K562 (cell line): Measurements from ENCODE around the gene JUNB. TPM values are rescaled to one million over a fixed set of nuclear protein-coding genes. Genes with fewer than 3 reads are reported as not detected.

Source experiments
- DDX20 ChIP-seq: fragments of 450-650 bp; IDR thresholded peaks from 2 replicates; pipeline ENCODE4 v1.6.1; 2016; ENCODE audit warnings: missing genetic modification characterization, low read depth, mild to moderate bottlenecking, missing compliant biosample characterization, moderate library complexity
- DMBX1 ChIP-seq: fragments of 250-450 bp; sonication (Bioruptor Pico); IDR thresholded peaks from 2 replicates; pipeline ENCODE4 v1.8.0; 2022; ENCODE audit warnings: inconsistent platforms, mild to moderate bottlenecking, moderate library complexity, borderline replicate concordance
- FOXM1 ChIP-seq, 2 experiments: fragments of 450-650 bp in 1 of 2; sonication (generic) in 1 of 2; formaldehyde crosslinking in 1 of 2; IDR thresholded peaks; 2 replicates each; pipeline versions ENCODE4 v1.6.1 to v1.9.0; 2017 to 2022; ENCODE audit warnings: low read depth in 2 of 2, mild to moderate bottlenecking in 2 of 2, missing genetic modification reagents in 1 of 2, moderate library complexity in 1 of 2
- GATAD2A ChIP-seq: fragments of 450-650 bp; IDR thresholded peaks from 2 replicates; pipeline ENCODE4 v1.6.1; 2017
- HNRNPH1 ChIP-seq: fragments of 200-400 bp; formaldehyde crosslinking; optimal IDR thresholded peaks from 2 replicates; pipeline ENCODE3; 2017; ENCODE audit warnings: low read depth, mild to moderate bottlenecking, low read length, moderate library complexity
- PATZ1 ChIP-seq: fragments of 250-450 bp; sonication (Bioruptor Pico); IDR thresholded peaks from 2 replicates; pipeline ENCODE4 v1.5.0; 2020; ENCODE audit warnings: mild to moderate bottlenecking, borderline replicate concordance
- PPARD ChIP-seq: fragments of 250-450 bp; sonication (Bioruptor Pico); IDR thresholded peaks from 2 replicates; pipeline ENCODE4 v1.8.0; 2022; ENCODE audit warnings: inconsistent platforms, mild to moderate bottlenecking, moderate library complexity
- SPI1 ChIP-seq: IDR thresholded peaks from 2 replicates; pipeline ENCODE4 v1.6.1; 2011; ENCODE audit warnings: low read depth, low read length, control low read depth, borderline replicate concordance
- ZMIZ1 ChIP-seq, 2 experiments: fragments of 150-350 bp in 1 of 2; IDR thresholded peaks; 2 replicates each; pipeline ENCODE4 v1.6.1; 2012 to 2016; ENCODE audit warnings: low read depth in 2 of 2, low read length in 2 of 2, mild to moderate bottlenecking in 1 of 2, moderate library complexity in 1 of 2
- ZNF740 ChIP-seq, 3 experiments: fragments of 200-800 bp in 1 of 3; sonication (Bioruptor generic) in 1 of 3; sonication (generic) in 1 of 3; formaldehyde crosslinking in 1 of 3; IDR thresholded peaks; 2 replicates each; pipeline versions ENCODE4 v1.6.1 to v1.8.0; 2016 to 2022; ENCODE audit warnings: mild to moderate bottlenecking in 2 of 3, missing compliant biosample characterization in 2 of 3, missing genetic modification characterization in 2 of 3, missing genetic modification reagents in 1 of 3
- polyA plus RNA-seq, 8 experiments: library from polyadenylated mRNA; depleted of rRNA in 4 of 8; stranded (reverse) in 5 of 8; unstranded in 3 of 8; fragments of >200 nt; fragmentation: Nextera tagmentation in 2 of 8; fragmentation: Illumina TruSeq in 1 of 8; extraction: Ambion mirVana in 2 of 8; extraction: Trizol in 1 of 8; gene quantifications; 2 replicates each; pipeline versions ENCODE4 v1.2.1 to v1.2.3, GENCODE V29; 2011 to 2014; ENCODE audit warnings: inconsistent platforms in 1 of 8, missing spikeins in 1 of 8
- total RNA-seq, 7 experiments: library from RNA; depleted of rRNA in 6 of 7; stranded (reverse); fragments of >200 nt in 6 of 7; fragmentation: Illumina TruSeq in 2 of 7; extraction: Trizol in 2 of 7; gene quantifications; 2 replicates each; pipeline versions ENCODE4 v1.2.1 to v1.2.3, GENCODE V29; 2011 to 2021; ENCODE audit warnings: low replicate concordance in 1 of 7
- TF ChIP-seq, protein P1 (sequence below): sonication (generic); formaldehyde crosslinking; IDR thresholded peaks from 2 replicates; pipeline ENCODE4 v1.8.0; 2022; ENCODE audit warnings: missing genetic modification reagents, mild to moderate bottlenecking, borderline replicate concordance
- TF ChIP-seq, protein P2 (sequence below): fragments of 450-650 bp; IDR thresholded peaks from 2 replicates; pipeline ENCODE4 v1.6.1; 2017; ENCODE audit warnings: antibody characterized with exemption
- TF ChIP-seq, protein P3 (sequence below): fragments of 450-650 bp; formaldehyde crosslinking; IDR thresholded peaks from 2 replicates; pipeline ENCODE4 v1.4.0; 2020; ENCODE audit warnings: mild to moderate bottlenecking, moderate library complexity

The JUNB gene
- total and polyA plus RNA-seq, 9 of the 15 experiments (the other 6 are each of a cell fraction or from before 2014, with no cell fraction given), result 0.23 to 88.1 (median 13.1) TPM

DNA sequence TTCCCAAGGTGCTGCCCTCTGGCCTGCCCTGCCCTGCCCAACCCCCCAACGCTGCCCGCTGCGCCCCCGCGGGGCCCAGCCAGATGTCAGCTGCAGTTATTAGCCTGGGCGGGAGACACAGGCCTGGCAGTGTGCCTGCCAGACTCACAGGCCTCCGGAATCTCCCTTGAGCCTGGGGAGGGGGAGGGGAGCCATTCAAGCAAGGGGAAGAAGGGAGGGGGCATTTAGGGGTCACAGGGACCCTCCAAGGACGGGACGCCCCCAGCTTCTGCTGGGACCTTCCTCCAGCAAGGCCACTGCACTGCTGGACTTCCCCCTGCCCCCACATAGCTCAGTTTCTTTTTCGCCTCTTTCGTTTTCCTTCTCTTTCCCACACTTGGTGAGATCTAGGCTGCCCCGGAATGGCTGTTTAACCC is 2.6 kb upstream of the JUNB start (continued):
- TF ChIP-seq ZMIZ1 (IDR thresholded peaks at IDR 0.05; ENCODE audit: low read depth in 2 of 2, low read length in 2 of 2) (no peak), PATZ1 (no peak), GATAD2A (peak; percentile 86), DDX20 (no peak), HNRNPH1 (no peak), PPARD (no peak), SPI1 (no peak), ZNF740 (CRISPR knock-in tag; IDR thresholded peaks at IDR 0.05) (no peak), ZNF740 (tag; IDR thresholded peaks at IDR 0.05) (0 out of 4 replicates have a peak, but pooled peaks of 1 of the 2 experiments have one; percentile 6), FOXM1 (IDR thresholded peaks at IDR 0.05; ENCODE audit: low read depth) (no peak), FOXM1 (CRISPR knock-in tag; IDR thresholded peaks at IDR 0.05; ENCODE audit: low read depth) (no peak), DMBX1 (CRISPR knock-in tag) (no peak)
- TF ChIP-seq, protein P1, sequence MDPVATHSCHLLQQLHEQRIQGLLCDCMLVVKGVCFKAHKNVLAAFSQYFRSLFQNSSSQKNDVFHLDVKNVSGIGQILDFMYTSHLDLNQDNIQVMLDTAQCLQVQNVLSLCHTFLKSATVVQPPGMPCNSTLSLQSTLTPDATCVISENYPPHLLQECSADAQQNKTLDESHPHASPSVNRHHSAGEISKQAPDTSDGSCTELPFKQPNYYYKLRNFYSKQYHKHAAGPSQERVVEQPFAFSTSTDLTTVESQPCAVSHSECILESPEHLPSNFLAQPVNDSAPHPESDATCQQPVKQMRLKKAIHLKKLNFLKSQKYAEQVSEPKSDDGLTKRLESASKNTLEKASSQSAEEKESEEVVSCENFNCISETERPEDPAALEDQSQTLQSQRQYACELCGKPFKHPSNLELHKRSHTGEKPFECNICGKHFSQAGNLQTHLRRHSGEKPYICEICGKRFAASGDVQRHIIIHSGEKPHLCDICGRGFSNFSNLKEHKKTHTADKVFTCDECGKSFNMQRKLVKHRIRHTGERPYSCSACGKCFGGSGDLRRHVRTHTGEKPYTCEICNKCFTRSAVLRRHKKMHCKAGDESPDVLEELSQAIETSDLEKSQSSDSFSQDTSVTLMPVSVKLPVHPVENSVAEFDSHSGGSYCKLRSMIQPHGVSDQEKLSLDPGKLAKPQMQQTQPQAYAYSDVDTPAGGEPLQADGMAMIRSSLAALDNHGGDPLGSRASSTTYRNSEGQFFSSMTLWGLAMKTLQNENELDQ (CRISPR knock-in tag), result no peak
- TF ChIP-seq, protein P2, sequence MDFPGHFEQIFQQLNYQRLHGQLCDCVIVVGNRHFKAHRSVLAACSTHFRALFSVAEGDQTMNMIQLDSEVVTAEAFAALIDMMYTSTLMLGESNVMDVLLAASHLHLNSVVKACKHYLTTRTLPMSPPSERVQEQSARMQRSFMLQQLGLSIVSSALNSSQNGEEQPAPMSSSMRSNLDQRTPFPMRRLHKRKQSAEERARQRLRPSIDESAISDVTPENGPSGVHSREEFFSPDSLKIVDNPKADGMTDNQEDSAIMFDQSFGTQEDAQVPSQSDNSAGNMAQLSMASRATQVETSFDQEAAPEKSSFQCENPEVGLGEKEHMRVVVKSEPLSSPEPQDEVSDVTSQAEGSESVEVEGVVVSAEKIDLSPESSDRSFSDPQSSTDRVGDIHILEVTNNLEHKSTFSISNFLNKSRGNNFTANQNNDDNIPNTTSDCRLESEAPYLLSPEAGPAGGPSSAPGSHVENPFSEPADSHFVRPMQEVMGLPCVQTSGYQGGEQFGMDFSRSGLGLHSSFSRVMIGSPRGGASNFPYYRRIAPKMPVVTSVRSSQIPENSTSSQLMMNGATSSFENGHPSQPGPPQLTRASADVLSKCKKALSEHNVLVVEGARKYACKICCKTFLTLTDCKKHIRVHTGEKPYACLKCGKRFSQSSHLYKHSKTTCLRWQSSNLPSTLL, result no peak
- TF ChIP-seq, protein P3, sequence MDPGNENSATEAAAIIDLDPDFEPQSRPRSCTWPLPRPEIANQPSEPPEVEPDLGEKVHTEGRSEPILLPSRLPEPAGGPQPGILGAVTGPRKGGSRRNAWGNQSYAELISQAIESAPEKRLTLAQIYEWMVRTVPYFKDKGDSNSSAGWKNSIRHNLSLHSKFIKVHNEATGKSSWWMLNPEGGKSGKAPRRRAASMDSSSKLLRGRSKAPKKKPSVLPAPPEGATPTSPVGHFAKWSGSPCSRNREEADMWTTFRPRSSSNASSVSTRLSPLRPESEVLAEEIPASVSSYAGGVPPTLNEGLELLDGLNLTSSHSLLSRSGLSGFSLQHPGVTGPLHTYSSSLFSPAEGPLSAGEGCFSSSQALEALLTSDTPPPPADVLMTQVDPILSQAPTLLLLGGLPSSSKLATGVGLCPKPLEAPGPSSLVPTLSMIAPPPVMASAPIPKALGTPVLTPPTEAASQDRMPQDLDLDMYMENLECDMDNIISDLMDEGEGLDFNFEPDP (CRISPR knock-in tag), result no peak
